ENCODE data around the gene SMTNL1.

DNA sequence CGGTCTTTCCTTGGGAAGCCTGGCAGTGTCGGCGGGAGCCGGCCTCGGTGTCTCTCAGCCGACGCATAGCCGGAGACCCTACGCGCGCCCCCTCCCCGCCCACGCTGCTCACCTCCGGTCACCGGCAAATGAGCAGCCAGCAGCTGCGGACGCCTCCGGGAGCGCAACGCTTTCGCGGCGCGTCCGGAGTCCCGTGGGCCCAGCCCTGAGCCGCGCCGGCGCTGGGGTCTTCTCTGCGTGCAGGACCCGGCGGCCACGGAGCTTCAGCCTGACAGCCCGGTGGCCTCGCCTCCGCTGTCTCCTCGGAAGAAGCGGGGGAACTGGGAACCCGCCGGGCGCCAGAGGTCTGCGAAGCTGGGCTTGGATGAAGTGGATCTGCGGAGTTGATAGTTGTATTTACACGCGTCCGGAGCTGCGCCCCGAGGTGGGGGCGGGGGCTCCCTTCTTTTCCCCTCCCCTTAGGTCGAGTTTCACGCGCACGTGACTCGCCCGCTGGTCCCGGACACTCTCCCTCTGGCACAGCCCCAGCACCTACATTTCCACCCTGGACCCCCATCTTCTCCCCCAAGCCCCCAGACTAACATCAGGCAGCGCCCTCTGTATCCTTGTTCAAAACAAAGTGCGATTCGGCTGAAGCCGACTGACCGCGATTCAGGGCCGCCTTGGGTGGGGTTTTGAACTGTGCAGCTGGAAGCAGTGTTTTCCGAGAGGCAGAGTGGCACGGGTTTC lies 21.9 kb upstream of the SMTNL1 start, which contains the start of gene SLC43A1:
- TF ChIP-seq, protein P1, sequence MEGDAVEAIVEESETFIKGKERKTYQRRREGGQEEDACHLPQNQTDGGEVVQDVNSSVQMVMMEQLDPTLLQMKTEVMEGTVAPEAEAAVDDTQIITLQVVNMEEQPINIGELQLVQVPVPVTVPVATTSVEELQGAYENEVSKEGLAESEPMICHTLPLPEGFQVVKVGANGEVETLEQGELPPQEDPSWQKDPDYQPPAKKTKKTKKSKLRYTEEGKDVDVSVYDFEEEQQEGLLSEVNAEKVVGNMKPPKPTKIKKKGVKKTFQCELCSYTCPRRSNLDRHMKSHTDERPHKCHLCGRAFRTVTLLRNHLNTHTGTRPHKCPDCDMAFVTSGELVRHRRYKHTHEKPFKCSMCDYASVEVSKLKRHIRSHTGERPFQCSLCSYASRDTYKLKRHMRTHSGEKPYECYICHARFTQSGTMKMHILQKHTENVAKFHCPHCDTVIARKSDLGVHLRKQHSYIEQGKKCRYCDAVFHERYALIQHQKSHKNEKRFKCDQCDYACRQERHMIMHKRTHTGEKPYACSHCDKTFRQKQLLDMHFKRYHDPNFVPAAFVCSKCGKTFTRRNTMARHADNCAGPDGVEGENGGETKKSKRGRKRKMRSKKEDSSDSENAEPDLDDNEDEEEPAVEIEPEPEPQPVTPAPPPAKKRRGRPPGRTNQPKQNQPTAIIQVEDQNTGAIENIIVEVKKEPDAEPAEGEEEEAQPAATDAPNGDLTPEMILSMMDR (IDR thresholded peaks at IDR 0.05) = no peak
- TF ChIP-seq POLR2A (IDR thresholded peaks at IDR 0.05) = peak in 1 of 2 donors; percentile 46

Data from thyroid gland (tissue), 4 donors.